Measurements from ENCODE around the gene LMX1A. TPM values are rescaled to one million over a fixed set of nuclear protein-coding genes. Genes with fewer than 3 reads are reported as not detected.

LMX1A gene
- total RNA-seq, 6 donors from 2014 or later: 0.33 to 0.67 TPM; not detected in 4

DNA sequence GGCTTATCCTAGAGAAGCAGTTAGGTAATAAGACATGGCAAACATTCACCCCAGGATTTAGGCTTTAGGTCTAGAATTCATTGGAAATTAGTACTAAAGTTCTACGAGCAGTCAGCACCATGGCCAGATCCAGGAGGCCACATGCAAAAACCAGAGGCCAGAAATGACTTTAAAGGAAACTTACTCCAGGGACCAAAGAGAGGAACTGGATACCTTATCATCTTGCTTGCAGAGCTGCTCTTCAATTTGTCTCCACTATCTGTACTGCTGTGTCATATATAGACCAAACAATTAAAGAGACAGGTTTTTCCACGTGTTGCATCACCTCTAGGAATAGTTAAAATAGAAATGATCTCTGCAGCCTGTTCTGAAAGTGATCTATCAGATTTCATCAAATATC lies 127.8 kb downstream of the LMX1A start:
- ATAC-seq (ENCODE audit: low FRiP score in 2 of 2): no peak
- Histone ChIP-seq H3K27ac (no peak overlapping the region), H3K4me1 (no peaks in the 10 kb centered on the region), H3K36me3 (no peaks in the 10 kb centered on the region), H3K4me3 (no peak overlapping the region), H3K27me3 (no peaks in the 10 kb centered on the region), H3K9me3 (no peaks in the 10 kb centered on the region)
- WGBS, 2 donors: 9 to 15% methylated on average over 2 of the region's 2 CpGs
- DNase-seq: no peak
- TF ChIP-seq POLR2A (IDR thresholded peaks at IDR 0.05) (no peak), EP300 (IDR thresholded peaks at IDR 0.05) (no peak), POLR2AphosphoS5 (IDR thresholded peaks at IDR 0.05) (no peak)
- TF ChIP-seq, protein P1, sequence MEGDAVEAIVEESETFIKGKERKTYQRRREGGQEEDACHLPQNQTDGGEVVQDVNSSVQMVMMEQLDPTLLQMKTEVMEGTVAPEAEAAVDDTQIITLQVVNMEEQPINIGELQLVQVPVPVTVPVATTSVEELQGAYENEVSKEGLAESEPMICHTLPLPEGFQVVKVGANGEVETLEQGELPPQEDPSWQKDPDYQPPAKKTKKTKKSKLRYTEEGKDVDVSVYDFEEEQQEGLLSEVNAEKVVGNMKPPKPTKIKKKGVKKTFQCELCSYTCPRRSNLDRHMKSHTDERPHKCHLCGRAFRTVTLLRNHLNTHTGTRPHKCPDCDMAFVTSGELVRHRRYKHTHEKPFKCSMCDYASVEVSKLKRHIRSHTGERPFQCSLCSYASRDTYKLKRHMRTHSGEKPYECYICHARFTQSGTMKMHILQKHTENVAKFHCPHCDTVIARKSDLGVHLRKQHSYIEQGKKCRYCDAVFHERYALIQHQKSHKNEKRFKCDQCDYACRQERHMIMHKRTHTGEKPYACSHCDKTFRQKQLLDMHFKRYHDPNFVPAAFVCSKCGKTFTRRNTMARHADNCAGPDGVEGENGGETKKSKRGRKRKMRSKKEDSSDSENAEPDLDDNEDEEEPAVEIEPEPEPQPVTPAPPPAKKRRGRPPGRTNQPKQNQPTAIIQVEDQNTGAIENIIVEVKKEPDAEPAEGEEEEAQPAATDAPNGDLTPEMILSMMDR (IDR thresholded peaks at IDR 0.05): no peak

DNA sequence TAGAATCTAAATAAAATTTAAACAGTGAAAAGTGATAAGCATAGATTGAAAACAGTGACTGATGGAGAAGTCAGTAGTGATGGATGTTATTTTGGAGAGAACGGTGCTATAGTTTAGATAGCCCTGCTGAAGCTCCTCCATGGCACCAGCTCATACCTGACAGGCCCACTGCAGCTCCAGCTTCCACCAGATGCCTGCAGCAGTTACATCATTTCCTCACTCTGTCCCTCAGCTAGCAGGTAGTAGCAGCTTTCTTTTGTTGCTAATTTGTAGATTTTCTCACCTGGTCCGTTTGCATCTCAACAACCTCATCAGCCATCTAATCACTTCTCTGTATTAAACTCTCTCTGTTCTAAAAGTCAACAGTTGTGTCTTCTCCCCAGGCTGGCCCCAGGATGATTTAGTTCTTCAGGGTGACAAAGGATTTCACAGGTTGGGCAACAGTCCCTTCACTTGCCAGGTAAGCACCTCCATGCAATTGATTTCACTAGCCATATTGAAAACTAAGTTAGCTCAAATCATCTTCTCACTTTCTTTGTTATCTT lies 128.3 kb downstream of the LMX1A start:
- TF ChIP-seq POLR2AphosphoS5 (IDR thresholded peaks at IDR 0.05) (no peak), POLR2A (IDR thresholded peaks at IDR 0.05) (no peak), EP300 (IDR thresholded peaks at IDR 0.05) (no peak)
- TF ChIP-seq, protein P1 (IDR thresholded peaks at IDR 0.05): no peak
- no peaks in the 10 kb centered on the region for H3K4me1 ChIP-seq
- no peak for DNase-seq
- 52 to 69% methylated on average over 2 of the region's 2 CpGs for WGBS, 2 donors
- no peaks in the 10 kb centered on the region for H3K36me3 ChIP-seq
- H3K27me3 ChIP-seq: no peaks in the 10 kb centered on the region
- ATAC-seq (ENCODE audit: low FRiP score in 2 of 2): no peak
- H3K4me3 ChIP-seq: no peak overlapping the region
- H3K9me3 ChIP-seq: no peaks in the 10 kb centered on the region
- no peak overlapping the region for H3K27ac ChIP-seq

DNA sequence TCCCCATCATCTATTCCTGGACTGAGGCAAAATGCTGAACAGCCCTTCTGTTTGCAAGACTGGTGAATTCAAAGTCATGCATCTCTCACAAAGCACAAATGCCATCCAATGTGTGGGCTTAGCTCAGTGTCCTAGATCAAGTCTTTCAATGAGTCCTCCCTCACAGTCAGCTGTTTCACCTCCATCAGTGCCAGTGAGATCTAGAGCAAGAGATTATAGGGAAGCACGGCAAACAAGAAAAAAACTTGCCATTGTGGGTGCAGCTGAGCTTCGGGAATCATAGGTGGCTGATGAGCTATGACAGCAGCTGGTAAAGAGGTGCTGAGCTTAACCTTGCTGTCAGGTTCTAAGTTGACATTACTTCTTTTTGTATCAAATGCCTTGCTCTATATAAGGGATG lies 130.2 kb downstream of the LMX1A start:
- 79 to 81% methylated on average over 2 of the region's 2 CpGs for WGBS, 2 donors
- Histone ChIP-seq H3K36me3 (no peaks in the 10 kb centered on the region), H3K4me1 (no peaks in the 10 kb centered on the region), H3K9me3 (no peaks in the 10 kb centered on the region), H3K27me3 (no peaks in the 10 kb centered on the region), H3K4me3 (no peak overlapping the region), H3K27ac (no peak overlapping the region)
- ATAC-seq (ENCODE audit: low FRiP score in 2 of 2): no peak
- TF ChIP-seq, protein P1 (IDR thresholded peaks at IDR 0.05): no peak
- TF ChIP-seq POLR2A (IDR thresholded peaks at IDR 0.05) (no peak), EP300 (IDR thresholded peaks at IDR 0.05) (no peak)
- no peak for DNase-seq

DNA sequence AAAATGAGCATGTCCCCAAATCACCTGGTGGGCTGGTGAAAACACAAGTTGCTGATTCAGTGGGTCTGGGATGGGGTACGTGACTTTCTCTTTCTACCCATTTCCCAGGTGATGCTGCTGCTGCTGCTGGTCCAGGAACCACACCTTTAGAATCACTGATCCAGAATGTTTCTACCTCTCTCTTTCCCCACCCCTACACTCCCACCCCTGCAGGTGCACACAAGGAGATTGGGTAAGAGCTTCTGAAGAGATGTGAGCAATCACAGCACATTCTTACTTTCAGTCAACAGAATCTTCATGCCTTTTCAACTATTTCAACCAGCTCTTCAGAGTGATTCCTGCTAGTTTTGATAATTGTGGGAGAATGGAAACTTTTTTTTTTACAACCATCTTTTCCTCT lies 130.9 kb downstream of the LMX1A start:
- DNase-seq (no peak), ATAC-seq (ENCODE audit: low FRiP score in 2 of 2) (no peak)
- WGBS, 2 donors: 83 to 91% methylated on average over 1 of the region's 1 CpG
- H3K4me3 ChIP-seq: no peak overlapping the region
- no peak for TF ChIP-seq POLR2A (IDR thresholded peaks at IDR 0.05)
- no peak for TF ChIP-seq EP300 (IDR thresholded peaks at IDR 0.05)
- TF ChIP-seq, protein P1 (IDR thresholded peaks at IDR 0.05): no peak
- no peak for TF ChIP-seq POLR2AphosphoS5 (IDR thresholded peaks at IDR 0.05)
- no peaks in the 10 kb centered on the region for H3K9me3 ChIP-seq
- H3K27ac ChIP-seq: no peak overlapping the region
- no peaks in the 10 kb centered on the region for H3K27me3 ChIP-seq
- no peaks in the 10 kb centered on the region for H3K4me1 ChIP-seq
- H3K36me3 ChIP-seq: no peaks in the 10 kb centered on the region

- TF ChIP-seq, protein P1 (IDR thresholded peaks at IDR 0.05): no peak
- TF ChIP-seq POLR2AphosphoS5 (IDR thresholded peaks at IDR 0.05): no peak
- no peak for TF ChIP-seq POLR2A (IDR thresholded peaks at IDR 0.05)
- TF ChIP-seq EP300 (IDR thresholded peaks at IDR 0.05): no peak
- H3K4me3 ChIP-seq: no peak overlapping the region
- WGBS, 2 donors: 81 to 87% methylated on average over 3 of the region's 3 CpGs
- no peaks in the 10 kb centered on the region for H3K4me1 ChIP-seq
- H3K9me3 ChIP-seq: no peaks in the 10 kb centered on the region
- no peak overlapping the region for H3K27ac ChIP-seq
- no peaks in the 10 kb centered on the region for H3K36me3 ChIP-seq
- DNase-seq: no peak
- ATAC-seq (ENCODE audit: low FRiP score in 2 of 2): no peak
- H3K27me3 ChIP-seq: no peaks in the 10 kb centered on the region
These were observed 131.5 kb downstream of the LMX1A start for GRCh38 chr1:165225062-165225461.

Data from upper lobe of left lung (tissue), 6 donors.